Umbilical cord (tissue), 2 donors: ENCODE data around the gene PRDM8. TPM values are rescaled to one million over a fixed set of nuclear protein-coding genes. Genes with fewer than 3 reads are reported as not detected.
A peak's percentile ranks its signal among the peaks of the same experiment; 100 is the strongest.

Experiments used
- DNase-seq: peaks from one replicate; pipeline ENCODE4 v3.0.0-alpha.2; 2015; ENCODE audit warnings: low spot score
- total RNA-seq: library from RNA; depleted of rRNA; stranded (reverse); fragments of >200 nt; gene quantifications from one replicate; pipeline ENCODE4 v1.2.3, GENCODE V29; 2014; ENCODE audit warnings: low replicate concordance; ENCODE audit not compliant: insufficient read depth

PRDM8 gene
- total RNA-seq, 1 donor from 2014 or later: 0.48 TPM

- no peak for DNase-seq
Measured at GRCh38 chr4:80199947-80200346, 2.6 kb downstream of the PRDM8 start.

DNA sequence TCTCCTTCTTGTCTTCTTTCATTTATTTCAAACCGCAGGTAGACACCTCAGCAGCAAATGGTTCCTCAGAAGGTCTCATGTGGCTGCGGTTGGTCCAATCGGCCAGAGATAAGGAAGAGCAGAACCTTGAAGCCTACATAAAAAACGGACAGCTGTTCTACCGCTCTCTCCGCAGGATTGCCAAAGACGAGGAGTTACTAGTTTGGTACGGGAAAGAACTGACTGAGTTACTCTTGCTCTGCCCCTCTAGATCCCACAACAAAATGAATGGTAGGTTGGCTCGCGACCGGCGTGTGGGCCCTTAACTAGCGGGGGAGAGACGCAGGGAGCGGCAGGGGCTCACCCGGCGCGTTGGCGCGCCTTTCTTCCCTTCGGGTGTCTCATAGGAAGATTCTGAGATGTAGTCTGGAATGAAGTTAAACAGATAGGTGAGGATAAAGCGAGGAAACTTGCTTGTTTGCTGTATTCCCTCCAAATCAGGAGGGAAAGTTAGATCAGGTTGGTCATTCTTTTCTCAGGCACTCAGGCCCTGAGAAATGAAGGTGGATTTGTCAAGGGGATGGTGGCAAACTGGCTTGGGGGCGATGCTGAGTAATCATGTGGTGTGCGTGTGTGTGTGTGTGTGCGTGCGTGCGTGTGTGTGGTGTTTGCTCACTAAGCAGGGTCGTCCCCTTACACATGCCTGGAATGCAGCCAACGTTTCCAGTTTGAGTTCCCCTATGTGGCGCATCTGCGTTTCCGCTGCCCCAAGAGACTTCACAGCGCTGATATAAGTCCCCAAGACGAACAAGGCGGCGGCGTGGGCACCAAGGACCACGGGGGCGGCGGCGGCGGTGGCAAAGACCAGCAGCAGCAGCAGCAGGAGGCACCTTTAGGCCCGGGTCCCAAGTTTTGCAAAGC lies 4.2 kb downstream of the PRDM8 start:
- peak; percentile 36 for DNase-seq

DNA sequence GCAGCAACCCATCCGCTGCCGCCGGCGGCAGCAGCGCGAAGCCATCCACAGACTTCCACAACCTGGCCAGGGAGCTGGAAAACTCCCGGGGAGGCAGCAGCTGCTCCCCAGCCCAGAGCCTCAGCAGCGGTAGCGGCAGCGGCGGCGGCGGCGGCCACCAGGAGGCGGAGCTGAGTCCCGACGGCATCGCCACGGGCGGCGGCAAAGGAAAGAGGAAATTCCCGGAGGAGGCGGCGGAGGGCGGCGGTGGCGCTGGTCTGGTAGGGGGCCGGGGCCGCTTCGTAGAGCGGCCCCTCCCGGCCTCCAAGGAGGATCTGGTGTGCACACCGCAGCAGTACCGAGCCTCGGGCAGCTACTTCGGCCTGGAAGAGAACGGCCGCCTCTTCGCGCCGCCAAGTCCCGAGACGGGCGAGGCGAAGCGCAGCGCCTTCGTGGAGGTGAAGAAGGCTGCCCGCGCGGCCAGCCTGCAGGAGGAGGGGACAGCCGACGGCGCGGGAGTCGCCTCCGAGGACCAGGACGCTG lies 4.9 kb downstream of the PRDM8 start:
- peak; percentile 42 for DNase-seq

DNA sequence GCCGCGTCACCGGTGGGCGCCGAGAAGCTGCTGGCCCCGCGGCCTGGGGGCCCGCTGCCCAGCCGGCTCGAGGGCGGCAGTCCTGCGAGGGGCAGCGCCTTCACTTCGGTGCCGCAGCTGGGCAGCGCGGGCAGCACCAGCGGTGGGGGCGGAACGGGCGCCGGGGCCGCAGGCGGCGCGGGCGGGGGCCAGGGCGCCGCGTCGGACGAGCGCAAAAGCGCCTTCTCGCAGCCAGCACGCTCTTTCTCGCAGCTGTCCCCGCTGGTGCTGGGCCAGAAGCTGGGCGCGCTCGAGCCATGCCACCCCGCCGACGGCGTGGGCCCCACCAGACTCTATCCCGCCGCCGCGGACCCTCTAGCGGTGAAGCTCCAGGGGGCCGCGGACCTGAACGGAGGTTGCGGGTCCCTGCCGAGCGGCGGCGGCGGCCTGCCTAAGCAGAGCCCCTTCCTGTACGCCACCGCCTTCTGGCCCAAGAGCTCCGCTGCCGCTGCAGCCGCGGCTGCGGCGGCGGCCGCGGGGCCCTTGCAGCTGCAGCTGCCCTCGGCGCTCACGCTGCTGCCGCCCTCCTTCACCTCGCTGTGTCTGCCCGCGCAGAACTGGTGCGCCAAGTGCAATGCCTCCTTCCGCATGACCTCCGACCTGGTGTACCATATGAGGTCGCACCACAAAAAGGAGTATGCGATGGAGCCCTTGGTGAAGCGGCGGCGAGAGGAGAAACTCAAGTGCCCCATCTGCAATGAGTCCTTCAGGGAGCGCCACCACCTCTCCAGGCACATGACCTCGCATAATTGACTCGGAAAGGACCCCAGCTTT lies 5.6 kb downstream of the PRDM8 start:
- no peak for DNase-seq

GRCh38 chr4:80204433-80205011 lies 7.2 kb downstream of the PRDM8 start:
- no peak for DNase-seq

GRCh38 chr4:80206111-80206510 lies 8.8 kb downstream of the PRDM8 start:
- DNase-seq: no peak

GRCh38 chr4:80206521-80207171 lies 9.3 kb downstream of the PRDM8 start:
- no peak for DNase-seq

- DNase-seq: no peak
Measured at GRCh38 chr4:80207172-80207583, 9.9 kb downstream of the PRDM8 start.

DNA sequence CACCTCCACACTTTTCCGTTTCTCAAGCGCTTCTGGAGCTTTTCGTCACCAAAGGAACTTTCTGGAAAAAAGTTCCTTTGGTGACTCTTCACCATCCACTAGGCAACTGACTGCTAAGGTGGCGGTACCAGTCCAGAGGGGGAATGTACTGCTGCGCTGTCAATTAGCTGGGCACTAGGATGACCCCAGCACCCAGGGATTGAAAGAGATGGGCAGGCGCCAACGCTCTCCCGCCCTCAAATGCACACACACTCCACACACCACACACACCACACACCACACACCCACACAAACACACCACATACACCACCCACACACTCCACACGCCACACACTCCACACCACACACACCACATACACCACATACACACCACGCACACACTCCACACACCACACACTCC lies 10.4 kb downstream of the PRDM8 start:
- DNase-seq: no peak

DNA sequence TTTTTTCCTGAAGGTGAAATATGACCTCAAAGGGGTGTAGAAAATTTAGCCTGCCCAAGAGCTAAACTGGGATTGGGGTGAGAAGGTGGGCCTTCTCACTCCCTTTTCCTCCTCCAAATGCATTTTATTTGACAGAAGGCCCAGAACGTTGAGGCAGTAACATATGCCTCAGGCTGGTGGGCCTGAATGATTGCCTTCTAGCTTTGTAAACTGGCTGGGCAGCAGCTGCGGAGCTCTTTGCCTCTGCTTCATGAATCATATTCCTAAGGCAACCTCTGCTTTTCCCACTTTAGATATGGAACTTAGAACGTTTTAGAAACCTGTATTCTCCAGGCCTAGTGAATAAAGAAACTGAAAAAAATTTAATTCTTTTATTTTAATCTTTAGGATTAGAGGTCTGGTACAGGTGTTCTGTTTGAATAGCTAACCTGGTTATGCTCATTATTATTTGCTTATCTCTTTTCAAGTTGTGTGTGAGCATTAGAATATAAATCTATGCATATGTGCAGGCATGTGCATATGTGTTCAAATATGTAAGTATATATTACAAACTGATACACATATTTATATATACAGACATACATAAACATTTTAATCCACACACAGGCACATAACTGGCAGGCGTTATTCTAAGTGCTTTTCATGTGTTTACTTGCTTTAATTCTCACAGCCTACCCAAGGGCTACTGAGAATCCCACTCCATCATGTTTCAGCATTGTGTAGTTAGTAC lies 11.5 kb downstream of the PRDM8 start:
- no peak for DNase-seq

DNA sequence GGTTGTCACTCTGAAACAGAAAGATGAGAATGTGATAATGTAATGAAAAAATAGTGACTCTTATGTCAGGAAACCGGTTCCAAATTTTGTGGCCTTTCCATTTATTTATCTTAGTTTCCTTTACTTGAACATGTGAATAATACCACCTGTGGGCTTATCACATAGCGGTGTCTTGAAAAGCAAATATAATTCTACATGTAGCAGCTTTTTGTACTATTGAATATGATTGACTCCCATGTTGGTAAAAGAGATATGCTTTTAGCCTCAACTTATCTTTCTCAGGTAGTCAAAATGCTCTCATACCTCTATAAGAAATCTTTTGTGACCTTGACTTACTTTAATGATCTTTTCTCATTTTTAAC lies 12.0 kb downstream of the PRDM8 start:
- no peak for DNase-seq

DNA sequence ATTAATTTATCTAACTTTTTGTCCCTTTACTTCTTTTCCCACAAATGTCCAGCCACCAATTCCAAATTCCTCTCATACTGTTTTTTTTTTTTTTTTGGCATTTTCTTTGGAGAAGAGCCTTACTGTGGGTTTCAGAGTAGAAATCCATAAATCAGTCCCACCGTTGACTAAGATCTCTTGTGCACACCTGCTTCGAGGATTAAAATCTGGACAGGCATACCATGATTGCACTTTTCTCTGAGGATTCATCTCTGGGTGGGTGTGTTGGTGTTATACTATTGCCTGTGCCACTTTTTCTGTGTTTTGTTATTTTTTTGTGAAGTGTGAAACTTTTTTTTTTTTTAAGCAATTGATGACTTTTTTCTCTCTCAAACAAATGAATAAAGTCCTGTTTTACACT lies 13.2 kb downstream of the PRDM8 start:
- DNase-seq: no peak

DNA sequence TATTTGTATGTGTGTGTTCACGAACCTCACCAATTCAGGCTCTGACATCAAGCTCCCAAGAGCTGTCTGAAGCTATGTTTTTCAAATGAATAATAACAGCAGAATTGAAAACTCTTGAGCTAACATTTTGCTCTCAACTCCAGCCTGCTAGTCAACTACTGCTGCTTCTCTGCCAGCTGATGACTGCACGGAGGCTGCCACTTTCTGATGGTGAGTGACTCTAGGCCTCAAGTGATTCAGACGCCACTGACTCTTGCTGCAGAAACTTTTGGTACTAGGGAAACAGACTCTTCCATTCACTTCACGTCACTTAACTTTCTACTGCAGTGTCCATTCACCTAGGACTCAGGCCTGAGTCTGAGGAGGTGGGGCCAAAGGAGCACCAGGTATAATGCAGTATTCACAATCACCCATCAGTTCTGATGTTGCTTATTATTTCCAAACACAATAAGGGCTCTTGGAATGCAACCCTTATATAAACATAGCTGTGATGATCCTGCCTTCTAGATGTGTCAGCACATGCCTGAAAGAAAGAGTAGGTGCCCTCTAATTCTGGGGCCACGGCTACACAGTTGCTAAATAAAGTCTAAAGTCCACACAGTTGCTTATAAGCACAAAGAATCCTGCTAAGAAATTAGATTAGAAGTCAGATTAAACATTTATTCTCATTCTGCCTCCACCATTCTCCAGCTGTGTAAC lies 16.0 kb downstream of the PRDM8 start:
- DNase-seq: no peak

DNA sequence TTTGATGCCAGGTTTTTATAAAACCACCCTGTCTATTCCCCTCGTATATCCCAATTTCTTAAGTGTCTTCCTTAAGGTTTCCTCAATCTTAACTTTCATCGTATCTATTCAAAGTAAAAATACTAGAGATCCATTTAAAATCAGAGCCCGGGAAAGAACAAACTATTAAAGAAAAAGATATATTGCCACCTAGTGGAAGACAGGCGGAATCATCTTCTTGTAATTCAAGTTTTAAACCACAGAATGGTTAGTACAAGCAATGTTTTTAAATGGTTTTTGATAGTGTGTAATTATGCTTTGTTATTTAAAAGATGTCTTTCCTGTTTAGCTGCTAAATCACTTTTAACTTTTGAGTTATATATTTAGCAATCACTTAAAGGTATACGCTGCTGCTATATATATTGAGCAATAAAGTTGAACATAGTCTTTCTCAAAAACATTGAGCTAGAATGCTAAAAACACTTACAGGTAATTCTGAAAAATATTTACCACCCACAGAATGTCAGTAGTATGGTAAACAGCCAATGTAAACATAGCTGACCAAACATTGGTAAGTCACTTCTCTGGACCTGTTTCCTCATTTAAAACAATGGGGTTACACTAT lies 18.2 kb downstream of the PRDM8 start:
- peak; percentile 30 for DNase-seq

DNA sequence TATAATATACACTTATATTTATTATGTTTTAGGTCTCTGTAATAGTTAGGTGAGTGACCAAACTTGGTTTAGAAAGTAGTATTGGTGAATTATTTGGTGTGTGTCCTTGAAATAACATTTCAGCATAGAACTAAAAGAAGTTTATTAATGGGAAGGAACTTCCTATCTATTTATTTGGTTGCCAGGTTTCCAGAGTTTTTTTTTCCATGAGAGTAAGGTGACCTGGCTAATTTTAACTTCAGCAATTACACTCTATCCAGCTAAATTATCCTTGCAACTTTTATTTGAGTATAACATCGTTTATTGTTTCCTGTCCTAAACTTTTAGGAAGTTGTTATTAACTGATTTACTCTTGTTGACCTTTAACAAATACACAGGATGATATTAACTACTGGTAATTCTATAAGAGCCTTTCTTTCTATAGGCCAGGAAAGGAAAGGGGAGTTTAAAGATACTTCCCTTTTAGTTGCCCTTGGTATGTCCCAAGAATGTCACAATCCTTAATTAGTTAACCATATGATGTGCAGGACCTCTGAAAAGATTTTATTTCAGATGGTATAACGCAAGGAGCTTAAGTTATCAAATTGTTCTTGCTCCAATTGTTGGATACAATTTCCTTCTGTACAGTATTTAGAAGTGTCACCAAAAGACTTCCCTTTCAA lies 18.9 kb downstream of the PRDM8 start:
- no peak for DNase-seq

DNA sequence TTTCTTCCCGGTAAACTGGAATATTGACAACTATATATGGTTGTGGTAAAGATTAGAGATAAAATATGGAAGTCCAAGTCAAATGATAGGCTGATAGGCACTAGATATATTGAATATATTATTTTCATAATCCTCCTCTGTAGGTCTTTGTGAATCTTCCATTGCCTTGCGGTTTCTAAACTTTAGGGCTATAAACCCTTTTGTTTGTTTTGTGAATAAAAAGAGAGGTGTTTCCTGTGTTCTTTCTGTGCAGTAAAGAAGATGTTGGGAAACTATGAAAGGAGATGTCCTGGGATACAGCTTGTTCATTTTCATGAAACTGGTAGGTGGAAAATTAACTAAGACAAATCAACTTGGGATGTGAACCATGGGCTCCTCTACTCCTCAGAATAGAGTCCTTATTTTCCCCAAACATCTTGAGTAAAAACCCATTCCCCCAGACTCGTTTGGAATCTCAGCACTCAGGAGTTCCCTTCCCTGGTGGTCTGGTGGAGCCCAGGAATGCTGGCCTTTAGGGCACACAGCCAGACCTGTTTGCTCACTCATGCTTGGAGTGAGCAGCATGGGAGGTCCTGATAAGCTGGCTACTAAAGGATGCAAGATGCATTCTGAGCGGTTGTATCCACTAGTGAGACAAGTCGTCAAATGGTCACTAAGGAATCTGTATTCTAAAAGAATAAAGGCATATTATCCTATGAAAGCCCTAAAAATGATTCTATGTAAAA lies 22.2 kb downstream of the PRDM8 start:
- no peak for DNase-seq

- no peak for DNase-seq
Measured at GRCh38 chr4:80220711-80221110, 23.4 kb downstream of the PRDM8 start.

DNA sequence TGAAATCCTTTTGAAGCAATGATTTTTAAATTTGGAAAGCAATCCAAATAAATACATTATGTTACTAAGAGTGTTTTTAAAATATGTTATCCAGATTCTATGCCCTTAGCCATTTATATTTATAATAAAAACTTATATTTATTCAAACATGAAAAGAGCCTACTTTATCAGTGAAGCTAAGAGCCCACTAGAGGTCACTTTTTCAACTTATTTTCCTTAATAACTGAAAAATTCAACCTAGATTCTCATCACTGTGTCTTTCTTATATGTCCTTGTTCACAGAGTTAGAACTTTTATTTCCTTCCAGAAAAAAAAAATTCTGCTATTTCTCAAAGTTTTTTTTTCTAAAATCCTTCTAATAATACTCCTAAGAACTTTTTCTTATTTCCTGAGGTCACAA lies 23.9 kb downstream of the PRDM8 start:
- DNase-seq: no peak

DNA sequence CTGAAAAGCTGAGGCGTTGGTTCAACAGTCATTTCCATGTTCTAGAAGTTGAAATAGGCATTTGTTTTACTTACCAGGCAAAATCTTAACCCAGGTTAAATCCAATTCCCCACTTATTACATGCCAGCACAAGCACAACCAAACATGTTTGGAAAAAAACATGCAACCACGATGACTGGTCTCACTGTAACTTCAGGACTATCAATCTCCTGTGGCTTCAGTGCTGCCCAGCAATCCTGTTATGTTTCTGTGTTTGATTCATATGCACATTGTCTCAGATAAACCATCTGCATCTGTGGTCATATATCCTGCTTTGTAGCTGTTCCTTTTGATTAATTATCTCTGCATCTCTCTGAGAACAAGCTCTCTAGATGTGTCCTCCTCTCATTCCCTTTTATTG lies 28.3 kb downstream of the PRDM8 start:
- DNase-seq: no peak
